Umbilical cord (tissue), 2 donors: ENCODE measurements around the gene VAV1. TPM values are rescaled to one million over a fixed set of nuclear protein-coding genes. Genes with fewer than 3 reads are reported as not detected.

Experiments
- DNase-seq: peaks from one replicate; pipeline ENCODE4 v3.0.0-alpha.2; 2015; ENCODE audit warnings: low spot score
- total RNA-seq: library from RNA; depleted of rRNA; stranded (reverse); fragments of >200 nt; gene quantifications from one replicate; pipeline ENCODE4 v1.2.3, GENCODE V29; 2014; ENCODE audit warnings: low replicate concordance; ENCODE audit not compliant: insufficient read depth

The VAV1 gene
- total RNA-seq, 1 donor from 2014 or later = 8.2 TPM

DNA sequence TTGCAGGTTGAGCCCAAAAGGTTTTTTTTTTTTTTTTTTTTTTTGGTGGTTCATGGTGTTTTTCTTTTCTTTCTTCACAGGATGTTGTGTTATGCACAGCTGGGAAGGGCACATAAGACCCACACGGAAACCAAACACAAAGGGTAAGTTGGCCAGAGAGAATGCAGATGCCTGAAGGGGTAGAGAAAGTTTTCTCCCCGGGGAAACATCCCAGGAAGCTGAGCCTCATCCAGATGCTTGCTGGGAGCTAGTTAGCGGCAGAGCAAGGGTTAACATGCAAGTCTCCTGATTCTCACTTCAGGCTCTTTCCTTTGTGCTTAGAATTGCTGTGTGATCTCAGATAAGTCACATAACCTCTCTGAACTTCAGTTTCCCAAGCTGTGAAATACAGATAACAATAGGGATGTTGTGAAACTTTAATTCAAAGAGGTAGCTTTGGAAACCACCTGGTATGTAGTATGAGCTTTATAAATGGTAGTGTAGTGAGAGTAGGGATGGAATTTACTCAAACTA lies 117.9 kb downstream of the VAV1 start:
- DNase-seq = no peak

GRCh38 chr19:6890938-6891337 lies 118.4 kb downstream of the VAV1 start:
- no peak for DNase-seq

GRCh38 chr19:6891761-6892385 lies 119.4 kb downstream of the VAV1 start:
- peak; percentile 6 for DNase-seq

DNA sequence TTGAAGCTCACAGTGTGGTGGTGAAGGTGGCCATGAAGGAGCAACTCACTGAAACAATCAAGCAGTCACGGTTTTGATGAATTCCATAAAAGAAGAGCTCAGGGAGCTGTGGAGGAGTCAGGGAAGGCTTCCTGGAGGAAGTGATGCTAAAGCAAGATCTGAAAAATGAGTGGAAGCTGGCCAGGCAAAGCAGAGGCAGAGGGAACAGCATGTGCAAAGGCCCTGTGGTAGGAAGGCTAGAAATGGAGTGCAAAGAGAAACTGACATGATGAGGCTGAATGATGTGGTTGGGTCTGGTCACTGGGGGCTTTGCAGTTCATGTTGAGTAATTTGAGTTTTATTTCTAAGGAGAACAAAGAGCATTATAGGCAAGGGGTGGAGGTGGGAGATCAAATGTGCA lies 121.8 kb downstream of the VAV1 start:
- DNase-seq = no peak

DNA sequence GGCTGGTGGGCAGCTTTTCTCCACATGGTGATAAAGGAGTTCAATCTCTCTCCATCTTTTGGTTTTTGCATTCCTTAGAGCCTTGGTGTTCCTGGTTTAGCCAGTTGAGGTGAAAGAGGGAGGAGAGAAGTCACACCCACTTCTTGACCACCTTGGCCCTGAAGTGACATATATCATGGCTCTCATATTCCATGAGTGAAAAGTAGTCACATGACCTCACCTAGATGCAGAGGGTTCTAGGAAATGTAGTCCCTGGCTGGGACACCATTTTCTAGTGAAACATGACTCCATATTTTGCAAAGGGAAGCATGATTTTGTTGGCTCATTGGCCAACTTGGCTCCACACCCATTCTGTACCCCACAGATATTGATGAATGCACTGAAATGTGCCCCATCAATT lies 130.9 kb downstream of the VAV1 start:
- no peak for DNase-seq

DNA sequence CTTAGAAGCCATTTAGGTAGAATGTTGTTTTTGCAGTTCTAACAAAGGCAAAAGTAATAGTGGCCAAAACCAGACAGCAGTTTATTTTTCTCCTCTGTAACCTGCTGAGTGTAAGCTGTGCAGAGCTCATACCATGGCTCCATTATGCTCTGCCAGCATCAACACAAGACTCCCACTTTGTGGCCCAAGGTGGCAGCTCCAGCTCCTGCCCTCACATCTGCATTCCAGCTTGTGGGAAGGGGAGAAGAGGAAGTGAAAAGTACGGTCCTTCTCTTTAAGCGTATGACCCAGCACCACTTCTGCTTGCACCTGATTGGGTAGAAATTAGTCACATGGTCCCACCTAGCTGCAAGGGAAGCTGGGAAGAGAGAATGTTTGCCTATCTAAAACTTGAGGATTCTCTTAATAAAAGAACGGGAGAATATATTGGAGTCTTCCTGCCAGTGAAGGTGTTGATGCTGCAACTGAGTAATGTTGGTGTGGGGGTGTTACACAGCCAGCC lies 134.1 kb downstream of the VAV1 start:
- DNase-seq = no peak

Other genes starting within 250 kb of the VAV1 start
- not detected for gene TNFSF9, start 241.7 kb upstream of the VAV1 start, total RNA-seq
- gene CD70, start 181.6 kb upstream of the VAV1 start, total RNA-seq = not detected
- 0.72 TPM for gene TNFSF14, start 102.5 kb upstream of the VAV1 start, total RNA-seq
- gene C3, start 52.1 kb upstream of the VAV1 start, total RNA-seq = 48.4 TPM
- gene GPR108, start 35.1 kb upstream of the VAV1 start, total RNA-seq = 36.8 TPM
- gene TRIP10, start 33.0 kb upstream of the VAV1 start, total RNA-seq = 79.2 TPM
- 6.3 TPM for gene SH2D3A, start 5.3 kb upstream of the VAV1 start, total RNA-seq
- gene ADGRE1, start 114.9 kb downstream of the VAV1 start, total RNA-seq = 13.2 TPM
- gene MBD3L2B, start 248.7 kb downstream of the VAV1 start, total RNA-seq = not detected